ENCODE results near the gene CDC37.

GRCh38 chr19:10408511-10409283 is 5.4 kb upstream of the CDC37 start:
- TF ChIP-seq, protein P1, sequence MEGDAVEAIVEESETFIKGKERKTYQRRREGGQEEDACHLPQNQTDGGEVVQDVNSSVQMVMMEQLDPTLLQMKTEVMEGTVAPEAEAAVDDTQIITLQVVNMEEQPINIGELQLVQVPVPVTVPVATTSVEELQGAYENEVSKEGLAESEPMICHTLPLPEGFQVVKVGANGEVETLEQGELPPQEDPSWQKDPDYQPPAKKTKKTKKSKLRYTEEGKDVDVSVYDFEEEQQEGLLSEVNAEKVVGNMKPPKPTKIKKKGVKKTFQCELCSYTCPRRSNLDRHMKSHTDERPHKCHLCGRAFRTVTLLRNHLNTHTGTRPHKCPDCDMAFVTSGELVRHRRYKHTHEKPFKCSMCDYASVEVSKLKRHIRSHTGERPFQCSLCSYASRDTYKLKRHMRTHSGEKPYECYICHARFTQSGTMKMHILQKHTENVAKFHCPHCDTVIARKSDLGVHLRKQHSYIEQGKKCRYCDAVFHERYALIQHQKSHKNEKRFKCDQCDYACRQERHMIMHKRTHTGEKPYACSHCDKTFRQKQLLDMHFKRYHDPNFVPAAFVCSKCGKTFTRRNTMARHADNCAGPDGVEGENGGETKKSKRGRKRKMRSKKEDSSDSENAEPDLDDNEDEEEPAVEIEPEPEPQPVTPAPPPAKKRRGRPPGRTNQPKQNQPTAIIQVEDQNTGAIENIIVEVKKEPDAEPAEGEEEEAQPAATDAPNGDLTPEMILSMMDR (conservative IDR thresholded peaks at IDR 0.05; ENCODE audit: low read depth, low read length): no peak
- TF ChIP-seq EZH2 (IDR thresholded peaks at IDR 0.05; ENCODE audit: low read length, unreplicated experiment): no peak

All from PC-3 (cell line).